WTC11 (cell line): ENCODE results near the gene RPS8. TPM values are rescaled to one million over a fixed set of nuclear protein-coding genes. Genes with fewer than 3 reads are reported as not detected.
A peak's percentile ranks its signal among the peaks of the same experiment; 100 is the strongest.

ENCODE experiments used
- ATAC-seq: fragments of 200-7000 bp; cut with Tn5 transposase; 2 replicates; pipeline ENCODE4 v1.10.0; 2021; ENCODE audit warnings: mild to moderate bottlenecking, moderate library complexity
- CTCF ChIA-PET: fragments of 300-600 bp; sonication (Branson Sonifier 250); formaldehyde crosslinking; loops from one replicate; lab custom pipeline; 2021; ENCODE audit warnings: antibody characterized with exemption; lab: Charles Lee
- POLR2A ChIA-PET: fragments of 350-600 bp; sonication (Branson Sonifier 250); formaldehyde crosslinking; loops from one replicate; lab custom pipeline; 2021; ENCODE audit warnings: antibody characterized with exemption; lab: Charles Lee
- DNase-seq: peaks from one replicate; pipeline ENCODE4 v3.0.0; 2021; ENCODE audit warnings: low spot score
- H3K27ac Mint-ChIP-seq: 2 replicates; pipeline ENCODE4 v1.8.0; 2021; ENCODE audit warnings: mixed read lengths
- H3K27me3 Mint-ChIP-seq: 2 replicates; pipeline ENCODE4 v1.8.0; 2021; ENCODE audit warnings: low read depth, mild to moderate bottlenecking, moderate library complexity, mixed read lengths
- H3K36me3 Mint-ChIP-seq: 2 replicates; pipeline ENCODE4 v1.8.0; 2021; ENCODE audit warnings: mixed read lengths
- H3K4me1 Mint-ChIP-seq: 2 replicates; pipeline ENCODE4 v1.8.0; 2022; ENCODE audit warnings: mixed read lengths
- H3K4me3 Mint-ChIP-seq: 2 replicates; pipeline ENCODE4 v1.8.0; 2021; ENCODE audit warnings: mild to moderate bottlenecking, moderate library complexity, mixed read lengths
- H3K9me3 Mint-ChIP-seq: 2 replicates; pipeline ENCODE4 v1.8.0; 2021; ENCODE audit warnings: mixed read lengths
- EMX1 ChIP-seq: fragments of 250-450 bp; sonication (Bioruptor Pico); IDR thresholded peaks from 2 replicates; pipeline ENCODE4 v1.8.0; 2021; ENCODE audit warnings: mild to moderate bottlenecking
- ETV6 ChIP-seq: sonication (generic); formaldehyde crosslinking; IDR thresholded peaks from 2 replicates; pipeline ENCODE4 v1.8.1; 2022; ENCODE audit warnings: mild to moderate bottlenecking, missing genetic modification reagents
- FOXJ3 ChIP-seq: sonication (generic); formaldehyde crosslinking; IDR thresholded peaks from 2 replicates; pipeline ENCODE4 v1.9.0; 2021; ENCODE audit warnings: missing genetic modification reagents, mild to moderate bottlenecking, borderline replicate concordance
- FOXK1 ChIP-seq: sonication (generic); formaldehyde crosslinking; IDR thresholded peaks from 2 replicates; pipeline ENCODE4 v1.8.0; 2022; ENCODE audit warnings: mild to moderate bottlenecking, moderate library complexity, missing genetic modification reagents
- HMGXB4 ChIP-seq: sonication (generic); formaldehyde crosslinking; IDR thresholded peaks from 2 replicates; pipeline ENCODE4 v1.8.1; 2023; ENCODE audit warnings: mild to moderate bottlenecking, moderate library complexity, missing genetic modification reagents
- JAZF1 ChIP-seq: fragments of 250-450 bp; sonication (Bioruptor Pico); IDR thresholded peaks from 2 replicates; pipeline ENCODE4 v1.9.0; 2021; ENCODE audit warnings: moderate library complexity, mild to moderate bottlenecking, inconsistent platforms
- JUN ChIP-seq: sonication (generic); formaldehyde crosslinking; IDR thresholded peaks from 2 replicates; pipeline ENCODE4 v1.8.0; 2023; ENCODE audit warnings: mild to moderate bottlenecking, missing genetic modification reagents
- NFYB ChIP-seq: sonication (generic); formaldehyde crosslinking; conservative IDR thresholded peaks from 2 replicates; pipeline ENCODE4 v1.8.0; 2022; ENCODE audit warnings: low read depth, missing genetic modification reagents
- NR1H2 ChIP-seq: sonication (generic); formaldehyde crosslinking; IDR thresholded peaks from 2 replicates; pipeline ENCODE4 v1.9.0; 2021; ENCODE audit warnings: mild to moderate bottlenecking, moderate library complexity, missing genetic modification reagents
- NR2C2 ChIP-seq: sonication (generic); formaldehyde crosslinking; IDR thresholded peaks from 2 replicates; pipeline ENCODE4 v1.8.0; 2022; ENCODE audit warnings: mild to moderate bottlenecking, missing genetic modification reagents
- NR3C1 ChIP-seq: sonication (generic); formaldehyde crosslinking; conservative IDR thresholded peaks from 2 replicates; pipeline ENCODE4 v1.8.1; 2023; ENCODE audit warnings: low read depth, mild to moderate bottlenecking, missing genetic modification reagents
- SMAD4 ChIP-seq: sonication (generic); formaldehyde crosslinking; IDR thresholded peaks from 2 replicates; pipeline ENCODE4 v1.8.0; 2022; ENCODE audit warnings: mild to moderate bottlenecking, missing genetic modification reagents
- ZNF232 ChIP-seq: sonication (generic); formaldehyde crosslinking; IDR thresholded peaks from 2 replicates; pipeline ENCODE4 v1.8.0; 2022; ENCODE audit warnings: mild to moderate bottlenecking, missing genetic modification reagents
- total RNA-seq: library from RNA; stranded (reverse); gene quantifications from 3 replicates; pipeline ENCODE4 v1.2.3, GENCODE V29; 2021
- TF ChIP-seq, protein P1 (sequence below): sonication (generic); formaldehyde crosslinking; IDR thresholded peaks from 2 replicates; pipeline ENCODE4 v1.8.0; 2022; ENCODE audit warnings: mild to moderate bottlenecking, missing genetic modification reagents
- TF ChIP-seq, protein P2 (sequence below): fragments of 200-600 bp; IDR thresholded peaks from 2 replicates; pipeline ENCODE4 v1.8.0; 2022; ENCODE audit warnings: antibody characterized with exemption
- TF ChIP-seq, protein P3 (sequence below): fragments of 250-450 bp; sonication (Bioruptor Pico); IDR thresholded peaks from 2 replicates; pipeline ENCODE4 v1.9.0; 2021; ENCODE audit warnings: mild to moderate bottlenecking
- TF ChIP-seq, protein P4 (sequence below): fragments of 250-450 bp; sonication (Bioruptor Pico); IDR thresholded peaks from 2 replicates; pipeline ENCODE4 v1.9.0; 2021; ENCODE audit warnings: mild to moderate bottlenecking

Gene RPS8
- total RNA-seq, 1 experiment from 2014 or later, result 2,343 TPM

- Mint-ChIP-seq H3K4me3 (no peak overlapping the region), H3K36me3 (no peaks in the 10 kb centered on the region), H3K9me3 (no peaks in the 10 kb centered on the region), H3K4me1 (peaks cover 35% of the 10 kb centered on the region), H3K27ac (no peak overlapping the region), H3K27me3 (peaks cover 12% of the 10 kb centered on the region)
- POLR2A ChIA-PET, result interaction anchor here (0.6 to 1.9 kb wide), 4 partner anchors 12 to 211 kb away, joined by 4 to 10 read pairs (median 8); no protein-coding TSS in a partner anchor
- DNase-seq, result no peak
- ATAC-seq, result no peak
- TF ChIP-seq SMAD4 (CRISPR knock-in tag) (no peak), JAZF1 (CRISPR knock-in tag) (no peak), NR2C2 (CRISPR knock-in tag) (no peak), ZNF232 (CRISPR knock-in tag) (no peak), NFYB (CRISPR knock-in tag) (no peak), NR1H2 (CRISPR knock-in tag) (no peak), ETV6 (CRISPR knock-in tag) (no peak)
- TF ChIP-seq, protein P1, sequence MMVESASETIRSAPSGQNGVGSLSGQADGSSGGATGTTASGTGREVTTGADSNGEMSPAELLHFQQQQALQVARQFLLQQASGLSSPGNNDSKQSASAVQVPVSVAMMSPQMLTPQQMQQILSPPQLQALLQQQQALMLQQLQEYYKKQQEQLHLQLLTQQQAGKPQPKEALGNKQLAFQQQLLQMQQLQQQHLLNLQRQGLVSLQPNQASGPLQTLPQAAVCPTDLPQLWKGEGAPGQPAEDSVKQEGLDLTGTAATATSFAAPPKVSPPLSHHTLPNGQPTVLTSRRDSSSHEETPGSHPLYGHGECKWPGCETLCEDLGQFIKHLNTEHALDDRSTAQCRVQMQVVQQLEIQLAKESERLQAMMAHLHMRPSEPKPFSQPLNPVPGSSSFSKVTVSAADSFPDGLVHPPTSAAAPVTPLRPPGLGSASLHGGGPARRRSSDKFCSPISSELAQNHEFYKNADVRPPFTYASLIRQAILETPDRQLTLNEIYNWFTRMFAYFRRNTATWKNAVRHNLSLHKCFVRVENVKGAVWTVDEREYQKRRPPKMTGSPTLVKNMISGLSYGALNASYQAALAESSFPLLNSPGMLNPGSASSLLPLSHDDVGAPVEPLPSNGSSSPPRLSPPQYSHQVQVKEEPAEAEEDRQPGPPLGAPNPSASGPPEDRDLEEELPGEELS (CRISPR knock-in tag), result no peak
- CTCF ChIA-PET, result interaction anchor here (0.8 to 3.7 kb wide), 10 partner anchors 12 to 516 kb away, joined by 3 to 20 read pairs (median 4); partner anchors contain the start of genes BTBD19, DYNLT4, HECTD3 and PLK3
Measured at GRCh38 chr1:44787506-44787905, 12.2 kb downstream of the RPS8 start.

GRCh38 chr1:44788120-44788860 lies 12.9 kb downstream of the RPS8 start, which contains the start of gene BEST4:
TSS of gene BEST4 (minus strand) at chr1:44788170. CDS start at chr1:44787705, 465 bp downstream.
- TF ChIP-seq HMGXB4 (no peak), EMX1 (CRISPR knock-in tag) (no peak), FOXK1 (no peak)
- Mint-ChIP-seq H3K4me3 (0 out of 2 replicates have a peak within 1 kb of the TSS, but pooled peaks have one; percentile 3), H3K4me1 (peaks cover 38% of the 10 kb centered on the region), H3K9me3 (no peaks in the 10 kb centered on the region), H3K27ac (no peak within 1 kb of the TSS), H3K36me3 (no peaks in the 10 kb centered on the region), H3K27me3 (peaks cover 12% of the 10 kb centered on the region)
- CTCF ChIA-PET, result interaction anchor here (0.7 to 3.7 kb wide), 4 partner anchors 12 to 46 kb away, joined by 4 to 20 read pairs (median 6); partner anchors contain the start of genes BTBD19, DYNLT4, PLK3 and RPS8
- ATAC-seq (no peak), DNase-seq (no peak)
- POLR2A ChIA-PET, result interaction anchor here (0.6 to 1.9 kb wide), 2 partner anchors 31 to 210 kb away, joined by 4 to 6 read pairs; no protein-coding TSS in a partner anchor

GRCh38 chr1:44790968-44791801 lies 15.8 kb downstream of the RPS8 start:
- no peak overlapping the region for H3K27ac Mint-ChIP-seq
- POLR2A ChIA-PET, result interaction anchor here (1.4 to 1.5 kb wide), 2 partner anchors 9 to 22 kb away, joined by 4 read pairs; partner anchors contain the start of gene PLK3
- no peak for TF ChIP-seq FOXJ3 (CRISPR knock-in tag)
- TF ChIP-seq, protein P2, sequence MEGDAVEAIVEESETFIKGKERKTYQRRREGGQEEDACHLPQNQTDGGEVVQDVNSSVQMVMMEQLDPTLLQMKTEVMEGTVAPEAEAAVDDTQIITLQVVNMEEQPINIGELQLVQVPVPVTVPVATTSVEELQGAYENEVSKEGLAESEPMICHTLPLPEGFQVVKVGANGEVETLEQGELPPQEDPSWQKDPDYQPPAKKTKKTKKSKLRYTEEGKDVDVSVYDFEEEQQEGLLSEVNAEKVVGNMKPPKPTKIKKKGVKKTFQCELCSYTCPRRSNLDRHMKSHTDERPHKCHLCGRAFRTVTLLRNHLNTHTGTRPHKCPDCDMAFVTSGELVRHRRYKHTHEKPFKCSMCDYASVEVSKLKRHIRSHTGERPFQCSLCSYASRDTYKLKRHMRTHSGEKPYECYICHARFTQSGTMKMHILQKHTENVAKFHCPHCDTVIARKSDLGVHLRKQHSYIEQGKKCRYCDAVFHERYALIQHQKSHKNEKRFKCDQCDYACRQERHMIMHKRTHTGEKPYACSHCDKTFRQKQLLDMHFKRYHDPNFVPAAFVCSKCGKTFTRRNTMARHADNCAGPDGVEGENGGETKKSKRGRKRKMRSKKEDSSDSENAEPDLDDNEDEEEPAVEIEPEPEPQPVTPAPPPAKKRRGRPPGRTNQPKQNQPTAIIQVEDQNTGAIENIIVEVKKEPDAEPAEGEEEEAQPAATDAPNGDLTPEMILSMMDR, result no peak
- TF ChIP-seq, protein P3, sequence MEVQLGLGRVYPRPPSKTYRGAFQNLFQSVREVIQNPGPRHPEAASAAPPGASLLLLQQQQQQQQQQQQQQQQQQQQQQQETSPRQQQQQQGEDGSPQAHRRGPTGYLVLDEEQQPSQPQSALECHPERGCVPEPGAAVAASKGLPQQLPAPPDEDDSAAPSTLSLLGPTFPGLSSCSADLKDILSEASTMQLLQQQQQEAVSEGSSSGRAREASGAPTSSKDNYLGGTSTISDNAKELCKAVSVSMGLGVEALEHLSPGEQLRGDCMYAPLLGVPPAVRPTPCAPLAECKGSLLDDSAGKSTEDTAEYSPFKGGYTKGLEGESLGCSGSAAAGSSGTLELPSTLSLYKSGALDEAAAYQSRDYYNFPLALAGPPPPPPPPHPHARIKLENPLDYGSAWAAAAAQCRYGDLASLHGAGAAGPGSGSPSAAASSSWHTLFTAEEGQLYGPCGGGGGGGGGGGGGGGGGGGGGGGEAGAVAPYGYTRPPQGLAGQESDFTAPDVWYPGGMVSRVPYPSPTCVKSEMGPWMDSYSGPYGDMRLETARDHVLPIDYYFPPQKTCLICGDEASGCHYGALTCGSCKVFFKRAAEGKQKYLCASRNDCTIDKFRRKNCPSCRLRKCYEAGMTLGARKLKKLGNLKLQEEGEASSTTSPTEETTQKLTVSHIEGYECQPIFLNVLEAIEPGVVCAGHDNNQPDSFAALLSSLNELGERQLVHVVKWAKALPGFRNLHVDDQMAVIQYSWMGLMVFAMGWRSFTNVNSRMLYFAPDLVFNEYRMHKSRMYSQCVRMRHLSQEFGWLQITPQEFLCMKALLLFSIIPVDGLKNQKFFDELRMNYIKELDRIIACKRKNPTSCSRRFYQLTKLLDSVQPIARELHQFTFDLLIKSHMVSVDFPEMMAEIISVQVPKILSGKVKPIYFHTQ (CRISPR knock-in tag), result no peak
- no peak for TF ChIP-seq JUN (CRISPR knock-in tag)
- no peak for TF ChIP-seq NR3C1
- TF ChIP-seq HMGXB4, result no peak
- TF ChIP-seq, protein P4, sequence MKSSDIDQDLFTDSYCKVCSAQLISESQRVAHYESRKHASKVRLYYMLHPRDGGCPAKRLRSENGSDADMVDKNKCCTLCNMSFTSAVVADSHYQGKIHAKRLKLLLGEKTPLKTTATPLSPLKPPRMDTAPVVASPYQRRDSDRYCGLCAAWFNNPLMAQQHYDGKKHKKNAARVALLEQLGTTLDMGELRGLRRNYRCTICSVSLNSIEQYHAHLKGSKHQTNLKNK (CRISPR knock-in tag), result no peak

More at GRCh38 chr1:44790968-44791801, 15.8 kb downstream of the RPS8 start:
- DNase-seq (no peak), ATAC-seq (no peak)
- Mint-ChIP-seq H3K9me3 (no peaks in the 10 kb centered on the region), H3K4me3 (no peak overlapping the region), H3K27me3 (peaks cover 4% of the 10 kb centered on the region), H3K36me3 (no peaks in the 10 kb centered on the region), H3K4me1 (peaks cover 20% of the 10 kb centered on the region)
- CTCF ChIA-PET, result interaction anchor here (0.7 to 2.6 kb wide), 2 partner anchors 9 to 37 kb away, joined by 3 to 12 read pairs; partner anchors contain the start of gene PLK3
